Activated CD4-positive, alpha-beta T cell treated with anti-CD3 and anti-CD28 coated beads, Interleukin-2, Interleukin-4, amounts not matched to agents 100 ng/mL and 50 ng/mL, durations not matched to agents 16 hours and 8 hours (primary cell): ENCODE measurements around the gene C11orf21.

ENCODE experiments used
- DNase-seq: peaks from one replicate; pipeline ENCODE4 v3.0.0-alpha.2; 2020; ENCODE audit warnings: low spot score

Gene C11orf21

GRCh38 chr11:2320568-2321310 is 19.0 kb upstream of the C11orf21 start:
- DNase-seq: no peak

- no peak for DNase-seq
Observed at GRCh38 chr11:2319791-2320472, 18.2 kb upstream of the C11orf21 start.

DNA sequence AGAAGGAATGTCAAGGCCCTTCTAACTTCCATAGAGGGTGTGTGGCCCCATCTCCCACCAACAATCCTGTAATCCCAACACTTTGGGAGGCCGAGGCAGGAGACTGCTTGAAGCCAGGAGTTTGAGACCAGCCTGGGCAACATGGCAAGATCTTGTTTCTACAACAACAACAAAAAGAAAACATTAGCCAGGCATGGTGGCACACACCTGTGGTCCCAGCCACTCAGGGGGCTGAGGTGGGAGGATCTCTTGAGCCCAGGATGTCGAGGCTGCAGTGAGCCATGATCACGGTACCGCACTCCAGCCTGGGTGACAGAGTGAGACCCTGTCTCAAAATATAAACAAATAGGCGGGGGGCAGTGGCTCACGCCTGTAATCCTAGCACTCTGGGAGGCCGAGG is 17.0 kb upstream of the C11orf21 start:
- no peak for DNase-seq

DNA sequence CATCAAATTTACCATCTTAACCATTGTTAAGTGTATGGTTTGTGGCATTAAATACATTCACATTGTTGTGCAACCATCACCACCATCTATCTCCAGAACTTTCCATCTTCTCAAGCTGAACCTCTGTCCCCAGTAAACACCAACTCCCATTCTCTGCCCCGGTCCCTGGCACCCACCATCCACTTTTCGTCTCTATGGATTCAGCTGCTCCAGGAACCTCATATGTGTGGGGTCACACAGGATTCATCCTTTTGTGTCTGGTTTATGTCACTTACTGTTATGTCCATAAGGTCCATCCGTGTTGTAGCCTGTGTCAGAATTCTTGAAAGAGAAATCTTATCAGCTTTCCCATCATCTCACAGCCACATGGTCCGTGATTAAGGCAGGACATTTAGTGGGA is 16.4 kb upstream of the C11orf21 start:
- DNase-seq: no peak

GRCh38 chr11:2317354-2318050 is 15.8 kb upstream of the C11orf21 start:
- no peak for DNase-seq

DNA sequence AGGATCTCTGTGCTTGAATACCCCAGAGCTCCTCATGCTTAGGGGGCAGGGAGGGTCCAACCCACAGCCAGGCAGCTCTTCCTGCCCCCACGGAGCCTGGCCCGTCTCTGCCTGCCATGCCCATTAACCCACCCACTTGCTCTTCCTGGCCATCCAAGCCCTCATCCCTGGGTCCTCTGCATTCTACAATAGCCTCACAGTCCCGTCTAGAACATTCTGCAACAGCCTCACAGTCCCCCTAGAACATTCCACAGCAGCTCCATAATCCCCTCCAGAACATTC is 15.2 kb upstream of the C11orf21 start:
- DNase-seq: no peak

GRCh38 chr11:2316169-2316962 is 14.6 kb upstream of the C11orf21 start:
- no peak for DNase-seq

GRCh38 chr11:2315395-2316168 is 13.9 kb upstream of the C11orf21 start:
- DNase-seq: no peak

GRCh38 chr11:2314525-2315394 is 13.0 kb upstream of the C11orf21 start:
- DNase-seq: no peak

- no peak for DNase-seq
Observed at GRCh38 chr11:2314136-2314524, 12.4 kb upstream of the C11orf21 start.

DNA sequence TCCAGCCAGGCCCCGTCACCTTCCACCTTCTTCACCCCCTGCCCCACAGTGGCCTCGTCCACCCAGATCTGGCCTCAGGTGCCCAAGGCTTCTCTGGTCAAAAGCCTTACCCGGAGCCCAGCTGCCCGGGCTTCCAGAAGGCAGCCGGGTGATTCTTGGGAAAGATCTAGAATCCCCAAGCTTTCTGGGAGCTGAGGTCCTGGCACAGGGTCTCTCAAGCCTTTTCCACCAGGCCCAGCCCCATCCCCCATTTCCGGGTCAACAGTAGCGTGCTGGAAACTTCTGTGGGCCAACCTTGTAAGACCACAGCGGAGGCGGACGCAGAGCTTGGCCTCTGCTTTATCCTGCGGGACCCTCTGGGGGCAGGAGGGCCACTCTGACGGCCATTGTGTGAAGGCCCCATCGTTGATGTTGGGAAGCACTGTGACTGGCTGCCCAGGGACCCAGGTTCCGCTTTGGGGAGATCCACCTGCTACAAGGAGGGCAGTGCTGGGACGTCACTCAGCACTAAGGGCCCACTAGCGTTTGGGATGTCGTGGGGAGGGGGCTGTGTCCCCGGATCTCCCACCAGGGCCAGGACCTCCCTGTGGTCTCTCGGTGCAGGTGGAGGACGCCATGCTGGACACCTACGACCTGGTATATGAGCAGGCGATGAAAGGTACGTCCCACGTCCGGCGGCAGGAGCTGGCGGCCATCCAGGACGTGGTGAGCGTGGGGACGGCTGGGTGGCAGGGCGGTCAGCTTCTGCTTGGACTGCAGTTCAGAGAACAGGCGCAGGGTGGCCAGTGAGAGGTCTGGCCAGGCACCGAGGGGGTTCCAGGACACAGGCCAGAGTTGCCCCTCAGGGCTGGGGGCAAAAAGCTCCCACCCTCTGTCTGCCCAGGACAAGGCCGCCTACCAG is 11.6 kb upstream of the C11orf21 start:
- DNase-seq: no peak

DNA sequence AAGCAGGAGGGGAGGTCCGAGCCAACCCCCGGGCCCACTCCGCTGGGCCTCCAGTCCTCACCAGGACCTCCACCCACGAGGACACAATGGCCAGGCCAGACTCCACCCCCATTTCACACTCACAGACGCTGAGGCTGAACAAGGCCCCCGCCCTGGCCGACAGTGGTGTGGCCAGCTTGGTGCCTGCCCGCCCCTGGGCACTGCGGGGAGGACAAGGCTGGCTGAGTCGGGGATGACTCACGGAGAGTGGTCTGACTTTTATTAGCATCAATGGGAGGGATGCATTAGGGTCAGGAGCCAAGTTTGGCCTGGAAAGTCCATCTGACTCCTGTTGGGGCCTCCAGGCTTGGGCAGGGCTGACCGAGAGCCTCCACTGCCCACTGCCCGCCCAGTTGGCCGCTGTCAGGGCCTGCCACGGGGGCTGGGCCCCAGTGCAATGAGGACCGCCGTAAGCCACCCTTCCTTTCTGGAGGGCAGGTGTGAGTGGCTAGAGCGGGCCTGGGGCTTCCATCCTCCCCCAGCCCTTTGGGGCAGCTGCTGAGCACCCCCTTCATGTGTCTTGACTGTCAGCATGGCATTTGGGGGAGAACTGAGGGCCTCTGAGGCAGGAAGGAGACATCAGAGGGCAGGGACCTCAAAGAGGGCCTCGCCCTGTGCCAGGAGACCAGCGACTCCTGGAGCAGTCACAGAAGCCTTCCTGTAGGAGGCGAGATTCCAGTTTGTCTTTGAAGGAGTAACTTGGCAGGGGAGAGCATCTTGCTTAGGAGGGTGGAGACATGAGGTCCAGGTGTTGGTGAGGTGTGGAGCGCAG is 10.7 kb upstream of the C11orf21 start:
- no peak for DNase-seq

- DNase-seq: no peak
Observed at GRCh38 chr11:2311353-2312133, 9.8 kb upstream of the C11orf21 start.

DNA sequence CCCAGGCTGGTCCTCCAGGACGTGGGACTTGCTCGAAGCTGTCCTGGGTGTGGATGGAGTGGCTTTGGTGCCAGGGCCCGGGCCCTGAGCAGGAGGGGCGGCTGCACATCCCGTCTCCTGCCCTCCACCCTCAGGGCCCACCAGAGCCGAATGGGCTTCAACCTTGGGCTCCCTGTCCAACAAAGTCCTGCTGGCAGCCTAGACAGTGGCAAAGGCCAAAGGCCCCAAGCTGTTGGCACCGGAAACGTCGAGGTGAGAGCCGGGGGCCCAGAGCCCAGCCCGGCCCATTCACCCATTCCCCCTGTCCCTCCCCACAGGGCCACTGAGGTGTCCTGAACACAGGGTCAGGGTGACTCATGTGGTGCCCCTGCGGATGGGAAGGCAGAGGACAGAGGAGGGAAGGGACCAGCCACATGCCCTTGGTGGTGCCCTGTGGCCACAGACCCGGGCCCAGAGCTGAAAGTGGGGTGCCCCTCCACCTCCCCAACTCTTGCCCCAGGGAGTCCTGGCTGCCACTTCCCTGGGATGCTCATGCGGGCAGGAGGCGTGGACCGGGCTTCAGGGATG is 9.2 kb upstream of the C11orf21 start:
- DNase-seq: no peak

DNA sequence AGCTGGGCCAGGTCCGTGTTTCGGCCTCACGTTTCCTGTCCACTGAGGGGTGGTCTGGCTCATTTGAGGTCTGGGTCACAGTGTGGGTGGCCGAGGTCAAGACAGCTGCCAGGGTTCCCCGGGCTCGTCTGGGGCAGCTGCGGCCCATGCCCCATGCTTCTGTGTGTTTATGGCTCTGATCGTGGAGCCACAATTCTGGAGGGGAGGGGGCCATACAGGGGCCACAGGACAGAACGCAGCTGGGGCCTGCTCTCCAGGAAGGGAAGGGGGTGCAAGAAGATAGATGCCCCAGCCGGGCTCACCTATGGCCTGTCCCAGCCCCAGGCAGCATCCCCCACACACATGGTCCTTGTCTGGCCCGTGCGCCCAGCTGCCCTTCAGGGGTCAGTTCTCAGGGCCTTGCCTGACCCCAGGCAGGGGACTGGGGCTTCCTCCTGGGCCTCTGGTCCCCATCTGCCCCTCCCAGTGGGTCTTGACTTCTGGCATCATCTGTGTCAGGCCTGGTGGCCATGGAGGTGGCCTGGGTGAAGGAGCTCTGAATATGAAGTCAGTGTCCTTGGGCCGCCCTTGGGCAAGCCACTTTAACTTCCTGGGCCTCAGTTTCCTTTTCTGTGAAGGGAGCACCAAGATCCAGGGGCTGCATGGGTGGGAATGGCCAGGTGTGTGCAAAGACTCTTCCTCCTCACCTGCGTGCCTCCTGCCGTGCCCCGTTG is 8.5 kb upstream of the C11orf21 start:
- DNase-seq: no peak

- DNase-seq: no peak
Observed at GRCh38 chr11:2309251-2310072, 7.7 kb upstream of the C11orf21 start.
